ENCODE measurements around the gene POLR3F.
"Not testable (repeated sequence)": the region's sequence is repeated elsewhere in the genome, so short reads cannot be mapped to it uniquely, and the experiment has no call there.

The POLR3F gene

GRCh38 chr20:18513208-18513607 lies 46.0 kb downstream of the POLR3F start:
- no peaks in the 10 kb centered on the region for H3K27me3 ChIP-seq (ENCODE audit: low read depth, low read length)
- TF ChIP-seq EZH2phosphoT487 (IDR thresholded peaks at IDR 0.05; ENCODE audit: low read depth) (no peak), CTCF (IDR thresholded peaks at IDR 0.05; ENCODE audit: low read depth, low read length) (no peak)
- H2AFZ ChIP-seq (ENCODE audit: low read depth, low read length), result no peak overlapping the region
- H4K20me1 ChIP-seq (ENCODE audit: insufficient read depth, low read length), result no peaks in the 10 kb centered on the region
- H3K27ac ChIP-seq (ENCODE audit: low read length), result no peak overlapping the region
- peaks cover 36% of the 10 kb centered on the region for H3K36me3 ChIP-seq (replicated peaks; ENCODE audit: low read depth, low read length)
- peaks cover 10% of the 10 kb centered on the region for H3K4me1 ChIP-seq (ENCODE audit: low read length)
- H3K9me3 ChIP-seq (ENCODE audit: insufficient read depth, low read length), result no peaks in the 10 kb centered on the region
- H3K4me2 ChIP-seq (ENCODE audit: low read length), result no peak overlapping the region
- no peak overlapping the region for H3K9ac ChIP-seq (ENCODE audit: low read length)
- no peak overlapping the region for H3K4me3 ChIP-seq (ENCODE audit: low read length)
- H3K79me2 ChIP-seq (ENCODE audit: low read length), result peaks cover 21% of the 10 kb centered on the region

DNA sequence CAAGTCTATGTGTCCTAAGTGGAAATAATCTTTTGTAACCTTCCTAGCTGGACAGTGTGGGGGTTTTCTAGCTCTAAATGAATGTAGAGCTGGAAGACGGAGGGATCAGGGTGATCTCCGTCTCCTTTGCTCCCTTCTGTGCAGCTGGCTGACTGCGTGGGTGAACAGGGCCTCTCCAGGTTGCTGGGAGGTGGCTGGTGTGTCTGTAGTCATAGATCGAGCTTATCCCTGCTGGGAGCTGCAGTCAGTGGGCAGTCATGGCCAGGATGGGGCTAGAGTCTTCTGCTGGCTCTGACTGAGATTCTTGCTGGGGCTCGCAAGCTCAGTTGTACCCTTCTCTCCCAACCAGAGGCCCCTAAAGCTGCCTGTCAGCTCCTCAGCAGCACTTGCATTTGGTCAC lies 46.9 kb downstream of the POLR3F start:
- no peak overlapping the region for H3K9ac ChIP-seq (ENCODE audit: low read length)

DNA sequence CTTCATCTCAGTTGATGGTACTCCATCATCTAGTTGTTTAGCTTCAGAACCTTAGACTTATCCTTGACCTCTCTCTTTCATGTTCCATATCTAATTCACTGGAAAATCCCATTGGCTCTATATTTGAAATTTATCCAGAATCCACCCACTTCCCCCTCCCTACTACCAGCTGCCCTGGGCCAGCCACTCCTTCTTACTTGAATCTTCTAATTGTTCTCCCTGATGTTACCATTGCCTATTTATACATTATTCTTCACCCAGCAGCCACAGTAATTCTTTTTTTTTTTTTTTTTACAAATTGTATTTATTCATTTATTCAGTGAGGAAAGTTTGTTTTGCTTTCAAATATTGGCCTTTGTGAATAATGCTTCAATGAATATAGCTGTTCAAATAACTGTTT lies 48.8 kb downstream of the POLR3F start:
- Histone ChIP-seq H3K79me2 (ENCODE audit: low read length) (no peaks in the 10 kb centered on the region; the same call in 1 of the 2 replicates), H3K9me3 (ENCODE audit: insufficient read depth, low read length) (no peaks in the 10 kb centered on the region), H3K27ac (ENCODE audit: low read length) (no peak overlapping the region), H3K9ac (ENCODE audit: low read length) (no peak overlapping the region), H3K4me3 (ENCODE audit: low read length) (no peak overlapping the region), H3K36me3 (replicated peaks; ENCODE audit: low read depth, low read length) (peaks cover 21% of the 10 kb centered on the region), H3K4me2 (ENCODE audit: low read length) (no peak overlapping the region), H4K20me1 (ENCODE audit: insufficient read depth, low read length) (no peaks in the 10 kb centered on the region), H3K4me1 (ENCODE audit: low read length) (no peaks in the 10 kb centered on the region), H2AFZ (ENCODE audit: low read depth, low read length) (no peak overlapping the region), H3K27me3 (ENCODE audit: low read depth, low read length) (no peaks in the 10 kb centered on the region)
- TF ChIP-seq CTCF (IDR thresholded peaks at IDR 0.05; ENCODE audit: low read depth, low read length) (no peak), EZH2phosphoT487 (IDR thresholded peaks at IDR 0.05; ENCODE audit: low read depth) (no peak)

More for the DNA sequence above, 46.9 kb downstream of the POLR3F start:
- Histone ChIP-seq H4K20me1 (ENCODE audit: insufficient read depth, low read length) (no peaks in the 10 kb centered on the region), H3K36me3 (replicated peaks; ENCODE audit: low read depth, low read length) (peaks cover 35% of the 10 kb centered on the region), H3K4me1 (ENCODE audit: low read length) (peaks cover 2% of the 10 kb centered on the region), H3K4me2 (ENCODE audit: low read length) (no peak overlapping the region), H2AFZ (ENCODE audit: low read depth, low read length) (no peak overlapping the region), H3K4me3 (ENCODE audit: low read length) (no peak overlapping the region), H3K79me2 (ENCODE audit: low read length) (peaks cover 12% of the 10 kb centered on the region), H3K9me3 (ENCODE audit: insufficient read depth, low read length) (no peaks in the 10 kb centered on the region), H3K27ac (ENCODE audit: low read length) (no peak overlapping the region), H3K27me3 (ENCODE audit: low read depth, low read length) (no peaks in the 10 kb centered on the region)
- TF ChIP-seq CTCF (IDR thresholded peaks at IDR 0.05; ENCODE audit: low read depth, low read length), result no peak
- no peak for TF ChIP-seq EZH2phosphoT487 (IDR thresholded peaks at IDR 0.05; ENCODE audit: low read depth)

GRCh38 chr20:18522066-18522465 lies 54.9 kb downstream of the POLR3F start:
- not testable (repeated sequence) for H3K79me2 ChIP-seq (ENCODE audit: low read length); H3K4me2 ChIP-seq (ENCODE audit: low read length); H3K27ac ChIP-seq (ENCODE audit: low read length); H3K4me3 ChIP-seq (ENCODE audit: low read length); H3K9ac ChIP-seq (ENCODE audit: low read length); H3K27me3 ChIP-seq (ENCODE audit: low read depth, low read length); H4K20me1 ChIP-seq (ENCODE audit: insufficient read depth, low read length); H3K4me1 ChIP-seq (ENCODE audit: low read length); H2AFZ ChIP-seq (ENCODE audit: low read depth, low read length); H3K9me3 ChIP-seq (ENCODE audit: insufficient read depth, low read length)
- peaks cover 29% of the 10 kb centered on the region for H3K36me3 ChIP-seq (replicated peaks; ENCODE audit: low read depth, low read length)

DNA sequence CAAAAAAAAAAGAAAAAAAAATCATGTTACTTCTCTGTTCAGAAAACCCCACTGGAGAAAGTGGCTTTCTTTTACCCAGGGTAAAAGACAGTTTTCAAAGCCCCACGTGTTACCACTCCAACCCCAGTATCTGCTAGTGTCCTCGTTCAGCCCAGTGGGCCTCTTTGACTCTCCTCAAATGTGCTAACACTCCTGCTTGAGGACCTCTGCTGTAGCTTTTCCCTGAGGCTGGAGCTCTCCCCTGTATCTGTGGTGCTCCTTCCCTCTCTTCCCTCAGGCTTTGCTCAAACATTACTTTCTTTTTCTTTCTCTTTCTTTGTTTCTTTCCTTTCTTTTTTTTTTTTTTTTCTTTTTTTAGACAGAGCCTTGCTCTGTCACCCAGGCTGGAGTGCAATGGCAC lies 55.9 kb downstream of the POLR3F start:
- no peak overlapping the region for H3K4me3 ChIP-seq (ENCODE audit: low read length)
- no peak overlapping the region for H3K4me2 ChIP-seq (ENCODE audit: low read length)
- no peak overlapping the region for H3K9ac ChIP-seq (ENCODE audit: low read length)
- H3K79me2 ChIP-seq (ENCODE audit: low read length), result no peaks in the 10 kb centered on the region
- no peak overlapping the region for H3K27ac ChIP-seq (ENCODE audit: low read length)
- TF ChIP-seq CTCF (IDR thresholded peaks at IDR 0.05; ENCODE audit: low read depth, low read length) (no peak), EZH2phosphoT487 (IDR thresholded peaks at IDR 0.05; ENCODE audit: low read depth) (no peak)
- H3K27me3 ChIP-seq (ENCODE audit: low read depth, low read length), result no peaks in the 10 kb centered on the region
- peaks cover 38% of the 10 kb centered on the region for H3K36me3 ChIP-seq (replicated peaks; ENCODE audit: low read depth, low read length)
- H2AFZ ChIP-seq (ENCODE audit: low read depth, low read length), result no peak overlapping the region
- H4K20me1 ChIP-seq (ENCODE audit: insufficient read depth, low read length), result no peaks in the 10 kb centered on the region
- H3K4me1 ChIP-seq (ENCODE audit: low read length), result no peaks in the 10 kb centered on the region
- H3K9me3 ChIP-seq (ENCODE audit: insufficient read depth, low read length), result no peaks in the 10 kb centered on the region
